GM19468 (cell line): ENCODE results near the gene PROSER1.

Source experiments
- ATAC-seq: cut with Tn5 transposase; IDR thresholded peaks from one replicate; pipeline ENCODE4 v1.9.1; 2021; ENCODE audit warnings: mild to moderate bottlenecking, moderate library complexity, moderate number of reproducible peaks; ENCODE audit not compliant: unreplicated experiment; ENCODE audit errors: extremely low read depth

Gene PROSER1

GRCh38 chr13:38965281-38965680 is 72.6 kb downstream of the PROSER1 start:
- no peak for ATAC-seq

GRCh38 chr13:38960175-38960574 is 77.7 kb downstream of the PROSER1 start:
- ATAC-seq: no peak
